Peyer's patch (tissue), 4 donors: ENCODE measurements around the gene MYRIP.

Experiments
- CTCF ChIP-seq, 6 experiments: fragments of 450-650 bp in 4 of 6; fragments of 200-600 bp in 2 of 6; sonication (generic) in 1 of 6; IDR thresholded peaks; one replicate each; pipeline ENCODE4 v1.5.1; 2017 to 2019; ENCODE audit warnings: antibody characterized with exemption in 6 of 6, mild to moderate bottlenecking in 3 of 6, moderate library complexity in 1 of 6
- POLR2A ChIP-seq, 2 donors: fragments of 450-650 bp; IDR thresholded peaks; one replicate each; pipeline ENCODE4 v1.5.1; 2017; ENCODE audit warnings: antibody characterized with exemption in 2 of 2, mild to moderate bottlenecking in 2 of 2, moderate library complexity in 2 of 2

GRCh38 chr3:40070816-40071215 lies 261.4 kb downstream of the MYRIP start:
- TF ChIP-seq CTCF (IDR thresholded peaks at IDR 0.05) (no peak), POLR2A (IDR thresholded peaks at IDR 0.05) (no peak)
